Measurements from ENCODE around the gene RABGGTB. TPM values are rescaled to one million over a fixed set of nuclear protein-coding genes. Genes with fewer than 3 reads are reported as not detected.

The RABGGTB gene
- total RNA-seq, 1 experiment from 2014 or later = 77.9 TPM

- no peak for TF ChIP-seq TCF7L2 (IDR thresholded peaks at IDR 0.05; ENCODE audit: low read depth, low read length)
- TF ChIP-seq SIN3A (IDR thresholded peaks at IDR 0.05; ENCODE audit: borderline replicate concordance, insufficient read depth, low read depth, low read length) = no peak
- no peak for TF ChIP-seq POLR2AphosphoS5 (IDR thresholded peaks at IDR 0.05; ENCODE audit: low read depth, low read length)
- TF ChIP-seq REST (IDR thresholded peaks at IDR 0.05; ENCODE audit: insufficient read depth in 1 of 2, low read depth in 2 of 2, low read length in 1 of 2) = no peak
- TF ChIP-seq CTCF (IDR thresholded peaks at IDR 0.05) = no peak
- CTCF ChIA-PET = interaction anchor here (0.6 kb wide), 1 partner anchor 617 kb away, joined by 4 read pairs; no protein-coding TSS in a partner anchor
- in situ Hi-C loops (cut with HindIII; ENCODE audit: low pct_unique_long_range_greater_than_20kb, low sequenced_read_pairs) (no loop called here), intact Hi-C loops (cut with micrococcal nuclease; ENCODE audit: unreplicated experiment) (no loop called here)
- no peaks in the 10 kb centered on the region for H3K9me3 ChIP-seq (ENCODE audit: control insufficient read depth, insufficient read depth, low read depth, low read length)
- peaks cover 25% of the 10 kb centered on the region for H3K4me1 ChIP-seq (ENCODE audit: control insufficient read depth, insufficient read depth, low read length)
- DNase-seq (ENCODE audit: low read depth, low spot score) (no peak), ATAC-seq (peak; percentile 72)
- POLR2A ChIA-PET = interaction anchor here (0.6 kb wide), 2 partner anchors 36 to 1528 kb away, joined by 9 to 14 read pairs; no protein-coding TSS in a partner anchor
- H3K36me3 ChIP-seq (ENCODE audit: control insufficient read depth, insufficient read depth, low read length) = peaks cover 42% of the 10 kb centered on the region
- H3K27me3 ChIP-seq (ENCODE audit: control insufficient read depth, insufficient read depth, low read length) = no peaks in the 10 kb centered on the region
- peak overlapping the region; percentile 100 for H3K27ac ChIP-seq (ENCODE audit: low read length)
- TSS peak; percentile 98 for BruUV-seq (replicated peaks)
- peak overlapping the region; percentile 81 to 99 for H3K4me3 ChIP-seq (ENCODE audit: low read depth in 2 of 2, low read length in 2 of 2)
Observed at GRCh38 chr1:75785320-75785982, 605 bp upstream of the RABGGTB start.

DNA sequence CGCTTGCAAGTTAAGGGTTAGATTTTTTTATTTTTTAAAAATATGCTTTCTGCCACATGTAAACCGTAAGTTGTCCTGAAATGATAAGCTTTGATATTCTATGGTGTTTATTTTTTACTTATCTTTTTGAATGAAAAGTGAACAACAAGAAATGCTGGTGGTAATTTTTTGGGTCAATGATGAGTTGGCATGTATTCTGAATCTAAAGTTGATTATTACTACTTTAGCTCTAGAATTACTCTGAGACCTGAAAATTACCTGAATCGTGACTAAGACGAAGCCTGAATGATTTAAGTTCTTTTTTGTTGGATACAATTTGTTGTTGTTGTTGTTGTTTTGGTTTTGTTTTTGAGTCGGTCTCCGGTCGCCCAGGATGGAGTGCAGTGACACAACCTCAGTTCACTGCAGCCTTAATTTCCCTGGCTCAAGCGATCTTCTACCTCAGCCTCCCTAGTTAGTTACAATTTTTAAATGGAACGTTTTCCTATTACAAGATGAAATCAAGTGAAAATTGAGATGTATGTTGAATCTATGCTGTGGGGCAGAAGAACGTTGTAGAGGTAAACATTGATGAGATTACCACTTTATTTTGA lies 941 bp downstream of the RABGGTB start:
- Histone ChIP-seq H3K36me3 (ENCODE audit: control insufficient read depth, insufficient read depth, low read length) (peaks cover 54% of the 10 kb centered on the region), H3K9me3 (ENCODE audit: control insufficient read depth, insufficient read depth, low read depth, low read length) (no peaks in the 10 kb centered on the region), H3K27ac (ENCODE audit: low read length) (peak overlapping the region; percentile 100), H3K4me1 (ENCODE audit: control insufficient read depth, insufficient read depth, low read length) (peaks cover 36% of the 10 kb centered on the region), H3K4me3 (ENCODE audit: low read depth in 2 of 2, low read length in 2 of 2) (peak overlapping the region; percentile 81 to 99), H3K27me3 (ENCODE audit: control insufficient read depth, insufficient read depth, low read length) (no peaks in the 10 kb centered on the region)
- ChIA-PET POLR2A (interaction anchor here (0.6 kb wide), 1 partner anchor 1023 kb away, joined by 3 read pairs; no protein-coding TSS in a partner anchor), CTCF (no interaction called here)
- ATAC-seq = no peak
- in situ Hi-C loops (cut with HindIII; ENCODE audit: low pct_unique_long_range_greater_than_20kb, low sequenced_read_pairs) = no loop called here
- intact Hi-C loops (cut with micrococcal nuclease; ENCODE audit: unreplicated experiment) = no loop called here
- no peak for TF ChIP-seq CTCF (IDR thresholded peaks at IDR 0.05)
- no peak for TF ChIP-seq REST (IDR thresholded peaks at IDR 0.05; ENCODE audit: insufficient read depth in 1 of 2, low read depth in 2 of 2, low read length in 1 of 2)
- TF ChIP-seq TCF7L2 (IDR thresholded peaks at IDR 0.05; ENCODE audit: low read depth, low read length) = no peak
- TF ChIP-seq POLR2AphosphoS5 (IDR thresholded peaks at IDR 0.05; ENCODE audit: low read depth, low read length) = 0 out of 2 replicates have a peak, but pooled peaks have one; percentile 30
- TF ChIP-seq SIN3A (IDR thresholded peaks at IDR 0.05; ENCODE audit: borderline replicate concordance, insufficient read depth, low read depth, low read length) = no peak
- DNase-seq (ENCODE audit: low read depth, low spot score) = no peak
- BruUV-seq (replicated peaks) = no TSS peak

All from Panc1 (cell line).